Peyer's patch (tissue), 4 donors: ENCODE measurements around the gene PEDS1. TPM values are rescaled to one million over a fixed set of nuclear protein-coding genes. Genes with fewer than 3 reads are reported as not detected.
"Not testable (repeated sequence)": the region's sequence is repeated elsewhere in the genome, so short reads cannot be mapped to it uniquely, and the experiment has no call there.

ENCODE experiments used
- DNase-seq, 3 donors: peaks; one replicate each; pipeline ENCODE4 v3.0.0-alpha.2; 2017 to 2019
- H3K27ac ChIP-seq, 4 donors: fragments of 200-600 bp; sonication (generic); one replicate each; pipeline ENCODE4 v1.5.1; 2016 to 2019
- H3K27me3 ChIP-seq, 2 donors: fragments of 200-600 bp; sonication (generic); one replicate each; pipeline ENCODE4 v1.5.1; 2019
- H3K36me3 ChIP-seq, 3 donors: fragments of 200-600 bp; sonication (generic); one replicate each; pipeline ENCODE4 v1.5.1; 2016 to 2019
- H3K4me1 ChIP-seq, 4 donors: fragments of 200-600 bp; sonication (generic); one replicate each; pipeline ENCODE4 v1.5.1; 2016 to 2019
- H3K4me3 ChIP-seq, 4 donors: fragments of 200-600 bp; sonication (generic); 1 replicate in 3 of 4; 2 replicates in 1 of 4; pipeline ENCODE4 v1.5.1; 2016 to 2019; ENCODE audit warnings: mild to moderate bottlenecking in 1 of 4
- H3K9me3 ChIP-seq, 4 donors: fragments of 200-600 bp; sonication (generic); one replicate each; pipeline ENCODE4 v1.5.1; 2016 to 2019; ENCODE audit warnings: mild to moderate bottlenecking in 1 of 4
- POLR2A ChIP-seq, 2 donors: fragments of 450-650 bp; IDR thresholded peaks; one replicate each; pipeline ENCODE4 v1.5.1; 2017; ENCODE audit warnings: antibody characterized with exemption in 2 of 2, mild to moderate bottlenecking in 2 of 2, moderate library complexity in 2 of 2
- total RNA-seq, 4 donors: library from RNA; depleted of rRNA; stranded (reverse); fragments of >200 nt; gene quantifications; one replicate each; pipeline ENCODE4 v1.1.0, GENCODE V29; 2016
- TF ChIP-seq, protein P1 (sequence below), 6 experiments: fragments of 450-650 bp in 4 of 6; fragments of 200-600 bp in 2 of 6; sonication (generic) in 1 of 6; IDR thresholded peaks; one replicate each; pipeline ENCODE4 v1.5.1; 2017 to 2019; ENCODE audit warnings: antibody characterized with exemption in 6 of 6, mild to moderate bottlenecking in 3 of 6, moderate library complexity in 1 of 6

The PEDS1 gene
- total RNA-seq, 4 donors from 2014 or later = 13.2 to 34.3 (median 24.5) TPM

DNA sequence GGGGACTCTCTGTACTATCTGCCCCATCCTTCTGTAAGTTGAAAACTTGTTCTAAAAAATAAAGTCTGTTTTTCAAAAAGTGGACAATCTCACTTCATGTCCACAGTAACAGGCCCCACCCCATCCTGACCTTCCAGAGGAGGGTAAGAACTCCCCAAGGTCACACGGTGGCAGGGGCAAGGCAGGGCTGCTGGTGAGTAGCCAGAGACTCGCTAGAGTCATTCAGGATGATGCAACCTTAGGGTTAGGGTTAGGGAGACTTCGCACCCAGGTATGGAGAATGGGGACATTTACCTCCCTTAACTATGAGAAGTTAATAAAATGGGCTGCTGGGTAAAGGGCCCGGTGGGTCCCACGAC is 15.4 kb downstream of the PEDS1 start:
- DNase-seq = no peak
- peaks cover 0 to 46% (median 0%) of the 10 kb centered on the region in 3 donors for H3K36me3 ChIP-seq
- H3K4me1 ChIP-seq = peaks cover 0 to 31% (median 0%) of the 10 kb centered on the region in 4 donors
- H3K4me3 ChIP-seq = no peak overlapping the region
- H3K9me3 ChIP-seq = no peaks in the 10 kb centered on the region
- H3K27ac ChIP-seq = peak overlapping the region in 3 of 4 donors; percentile 15 to 52 (median 50)
- TF ChIP-seq, protein P1, sequence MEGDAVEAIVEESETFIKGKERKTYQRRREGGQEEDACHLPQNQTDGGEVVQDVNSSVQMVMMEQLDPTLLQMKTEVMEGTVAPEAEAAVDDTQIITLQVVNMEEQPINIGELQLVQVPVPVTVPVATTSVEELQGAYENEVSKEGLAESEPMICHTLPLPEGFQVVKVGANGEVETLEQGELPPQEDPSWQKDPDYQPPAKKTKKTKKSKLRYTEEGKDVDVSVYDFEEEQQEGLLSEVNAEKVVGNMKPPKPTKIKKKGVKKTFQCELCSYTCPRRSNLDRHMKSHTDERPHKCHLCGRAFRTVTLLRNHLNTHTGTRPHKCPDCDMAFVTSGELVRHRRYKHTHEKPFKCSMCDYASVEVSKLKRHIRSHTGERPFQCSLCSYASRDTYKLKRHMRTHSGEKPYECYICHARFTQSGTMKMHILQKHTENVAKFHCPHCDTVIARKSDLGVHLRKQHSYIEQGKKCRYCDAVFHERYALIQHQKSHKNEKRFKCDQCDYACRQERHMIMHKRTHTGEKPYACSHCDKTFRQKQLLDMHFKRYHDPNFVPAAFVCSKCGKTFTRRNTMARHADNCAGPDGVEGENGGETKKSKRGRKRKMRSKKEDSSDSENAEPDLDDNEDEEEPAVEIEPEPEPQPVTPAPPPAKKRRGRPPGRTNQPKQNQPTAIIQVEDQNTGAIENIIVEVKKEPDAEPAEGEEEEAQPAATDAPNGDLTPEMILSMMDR (IDR thresholded peaks at IDR 0.05) = no peak
- TF ChIP-seq POLR2A (IDR thresholded peaks at IDR 0.05) = no peak
- H3K27me3 ChIP-seq = no peaks in the 10 kb centered on the region

DNA sequence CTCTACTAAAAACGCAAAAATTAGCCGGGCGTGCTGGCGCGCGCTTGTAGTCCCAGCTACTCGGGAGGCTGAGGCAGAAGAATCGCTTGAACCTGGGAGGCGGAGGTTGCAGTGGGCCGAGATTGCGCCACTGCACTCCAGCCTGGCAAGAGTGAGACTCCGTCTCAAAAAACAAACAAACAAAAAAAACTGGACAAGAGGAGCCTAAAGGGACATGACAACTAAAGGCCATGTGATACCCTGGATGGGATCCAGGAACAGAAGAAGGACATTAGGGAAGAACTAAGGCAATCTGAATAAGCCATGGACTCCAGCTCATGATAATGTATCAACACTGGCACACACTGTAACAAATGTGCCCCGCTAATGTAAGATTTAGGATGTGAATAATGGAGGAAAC is 15.8 kb downstream of the PEDS1 start:
- Histone ChIP-seq H3K36me3 (peaks cover 0 to 46% (median 0%) of the 10 kb centered on the region in 3 donors), H3K27ac (peak overlapping the region in 2 of 4 donors; percentile 50 to 61), H3K4me1 (peaks cover 0 to 31% (median 0%) of the 10 kb centered on the region in 4 donors)
- DNase-seq, H3K4me3 ChIP-seq, H3K9me3 ChIP-seq, H3K27me3 ChIP-seq: not testable (repeated sequence)

DNA sequence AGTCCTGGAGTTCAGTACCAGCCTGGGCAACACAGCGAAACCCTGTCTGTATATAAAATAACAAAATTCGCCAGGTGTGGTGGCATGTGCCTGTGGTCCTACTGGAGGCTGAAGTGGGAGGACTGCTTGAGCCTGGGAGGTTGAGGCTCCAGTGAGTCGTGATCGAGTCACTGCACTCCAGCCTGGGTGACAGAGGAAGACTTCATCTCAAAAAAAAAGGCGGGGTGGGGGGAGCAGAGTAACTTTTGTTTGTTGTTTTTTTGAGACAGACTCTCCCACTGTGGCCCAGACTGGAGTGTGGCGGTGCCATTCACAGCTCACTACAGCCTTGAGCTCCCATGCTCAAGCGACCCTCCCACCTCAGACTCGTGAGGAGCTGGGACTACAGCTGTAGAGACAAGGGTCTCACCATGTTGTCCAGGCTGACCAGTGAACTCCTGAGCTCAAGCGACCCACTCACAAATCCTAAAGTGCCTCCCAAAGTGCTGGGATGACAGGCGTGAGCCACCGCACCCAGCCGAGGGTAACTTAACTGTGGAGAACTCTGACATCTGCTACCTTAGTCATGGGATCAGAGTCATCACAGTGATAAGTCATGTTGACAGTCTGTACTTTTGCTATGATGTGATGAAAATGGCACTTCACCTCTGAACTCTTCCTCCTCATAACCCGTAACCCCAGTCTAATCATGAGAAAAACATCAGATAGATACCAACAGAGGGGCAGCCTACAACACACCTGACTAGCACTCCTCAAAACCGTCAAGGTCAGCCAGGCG is 16.5 kb downstream of the PEDS1 start:
- Histone ChIP-seq H3K4me3 (no peak overlapping the region), H3K27ac (peak overlapping the region in 2 of 4 donors; percentile 19 to 61), H3K27me3 (no peaks in the 10 kb centered on the region), H3K4me1 (peaks cover 0 to 31% (median 0%) of the 10 kb centered on the region in 4 donors), H3K36me3 (peaks cover 0 to 40% (median 0%) of the 10 kb centered on the region in 3 donors), H3K9me3 (no peaks in the 10 kb centered on the region)
- TF ChIP-seq, protein P1 (IDR thresholded peaks at IDR 0.05) = no peak
- DNase-seq = no peak

DNA sequence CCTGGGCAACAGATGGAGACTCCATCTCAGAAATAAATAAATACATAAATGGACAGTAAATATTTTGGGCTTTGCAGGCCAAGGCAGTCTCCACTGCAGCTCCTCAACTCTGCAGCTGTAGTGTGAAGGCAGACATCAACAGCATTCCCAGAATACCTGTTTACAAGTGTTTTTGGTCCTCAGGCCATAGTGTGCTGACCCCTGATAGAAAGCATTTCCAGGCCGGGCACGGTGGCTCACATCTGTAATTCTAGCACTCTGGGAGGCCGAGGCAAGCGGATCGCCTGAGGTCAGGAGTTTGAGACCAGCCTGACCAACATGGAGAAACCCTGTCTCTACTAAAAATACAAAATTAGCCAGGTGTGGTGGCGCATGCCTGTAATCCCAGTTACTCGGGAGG is 18.4 kb downstream of the PEDS1 start:
- peaks cover 0 to 31% (median 0%) of the 10 kb centered on the region in 4 donors for H3K4me1 ChIP-seq
- not testable (repeated sequence) for H3K4me3 ChIP-seq, DNase-seq, H3K9me3 ChIP-seq, H3K27ac ChIP-seq, H3K27me3 ChIP-seq
- H3K36me3 ChIP-seq = peaks cover 0 to 35% (median 0%) of the 10 kb centered on the region in 3 donors

DNA sequence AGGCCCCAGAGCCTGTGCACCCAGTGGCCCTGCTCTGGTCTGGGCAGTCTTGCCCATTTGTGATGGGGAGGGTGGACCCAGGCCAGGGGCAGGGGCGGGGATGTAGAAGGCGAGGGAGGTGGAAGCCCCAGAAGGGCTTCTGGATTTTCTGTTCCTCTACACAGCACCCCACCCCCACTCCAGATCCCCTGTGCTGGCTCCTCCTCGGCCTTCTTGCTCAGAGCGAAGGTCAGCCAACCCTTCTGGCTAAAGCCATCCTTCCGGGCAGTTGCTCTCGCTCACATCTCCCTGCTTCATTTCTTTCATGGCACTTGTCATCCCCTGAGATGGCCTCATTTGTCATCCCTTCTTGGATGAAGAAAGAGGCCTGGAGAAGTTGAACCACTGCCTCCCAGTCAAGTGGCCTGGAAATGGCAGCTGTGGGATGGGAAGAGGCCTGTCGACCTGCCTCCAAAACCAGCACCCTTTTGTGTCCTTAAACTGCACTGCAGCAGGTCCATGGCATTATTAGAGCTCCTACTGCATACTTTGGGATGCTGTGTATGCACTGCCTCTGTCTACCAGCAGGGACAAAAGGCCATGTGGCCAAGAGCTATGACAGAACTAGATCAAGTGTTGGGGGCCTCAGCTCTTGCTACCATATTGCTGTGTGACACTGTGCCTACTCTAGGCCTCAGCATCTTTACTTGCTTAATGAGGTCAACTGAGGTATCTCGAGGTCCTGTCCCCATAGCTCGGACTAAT is 19.9 kb downstream of the PEDS1 start:
- peaks cover 0 to 23% (median 0%) of the 10 kb centered on the region in 4 donors for H3K4me1 ChIP-seq
- peaks cover 0 to 46% (median 0%) of the 10 kb centered on the region in 3 donors for H3K36me3 ChIP-seq
- no peak overlapping the region for H3K27ac ChIP-seq
- H3K9me3 ChIP-seq = no peaks in the 10 kb centered on the region
- no peak overlapping the region for H3K4me3 ChIP-seq
- TF ChIP-seq, protein P1 (IDR thresholded peaks at IDR 0.05) = peak in 1 of 6 experiments; percentile 11
- no peak for TF ChIP-seq POLR2A (IDR thresholded peaks at IDR 0.05)
- no peak for DNase-seq
- no peaks in the 10 kb centered on the region for H3K27me3 ChIP-seq

DNA sequence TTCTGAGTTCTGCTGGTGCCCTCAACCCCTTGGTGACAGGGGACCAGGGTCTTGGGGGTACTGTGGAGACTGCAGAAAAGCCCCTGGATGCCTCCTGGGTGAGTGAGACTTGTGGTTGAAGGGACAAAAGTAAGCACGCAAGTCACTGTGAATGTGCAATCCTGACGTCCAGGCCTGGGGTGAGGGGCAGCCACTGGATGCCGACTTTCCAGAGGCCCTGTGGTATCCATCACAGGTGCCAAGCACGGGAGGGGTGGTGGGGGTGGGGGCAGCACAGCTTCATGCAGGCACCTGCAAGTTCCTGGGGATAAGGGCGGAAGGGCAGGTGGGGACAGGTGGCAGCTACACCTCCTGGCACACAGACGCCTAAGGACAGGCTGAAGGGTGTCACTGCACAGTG is 20.5 kb downstream of the PEDS1 start:
- H3K27me3 ChIP-seq = no peaks in the 10 kb centered on the region
- H3K36me3 ChIP-seq = peaks cover 0 to 52% (median 0%) of the 10 kb centered on the region in 3 donors
- H3K4me3 ChIP-seq = no peak overlapping the region
- H3K9me3 ChIP-seq = no peaks in the 10 kb centered on the region
- TF ChIP-seq, protein P1 (IDR thresholded peaks at IDR 0.05) = no peak
- TF ChIP-seq POLR2A (IDR thresholded peaks at IDR 0.05) = no peak
- no peak overlapping the region for H3K27ac ChIP-seq
- DNase-seq = no peak
- H3K4me1 ChIP-seq = peaks cover 0 to 17% (median 0%) of the 10 kb centered on the region in 4 donors
